ENCODE results near the gene LRCH4.

LRCH4 gene

GRCh38 chr7:100604976-100605911 lies 19.3 kb upstream of the LRCH4 start:
- peak; percentile 43 for DNase-seq

- peak; percentile 74 for DNase-seq
Measured at GRCh38 chr7:100604028-100604975, 18.4 kb upstream of the LRCH4 start.

GRCh38 chr7:100603726-100604027 lies 17.7 kb upstream of the LRCH4 start:
- DNase-seq, result no peak

GRCh38 chr7:100602889-100603725 lies 17.2 kb upstream of the LRCH4 start:
- no peak for DNase-seq

GRCh38 chr7:100600730-100601038 lies 14.8 kb upstream of the LRCH4 start:
- DNase-seq, result no peak

- DNase-seq, result no peak
Measured at GRCh38 chr7:100599911-100600729, 14.2 kb upstream of the LRCH4 start.

- no peak for DNase-seq
Measured at GRCh38 chr7:100598425-100598824, 12.5 kb upstream of the LRCH4 start.

- no peak for DNase-seq
Measured at GRCh38 chr7:100595188-100595587, 9.3 kb upstream of the LRCH4 start.

GRCh38 chr7:100591596-100591995 lies 5.7 kb upstream of the LRCH4 start:
- no peak for DNase-seq

GRCh38 chr7:100590077-100590737 lies 4.3 kb upstream of the LRCH4 start:
- DNase-seq, result no peak

GRCh38 chr7:100589341-100589947 lies 3.5 kb upstream of the LRCH4 start:
- DNase-seq, result no peak

GRCh38 chr7:100588438-100588837 lies 2.5 kb upstream of the LRCH4 start:
- no peak for DNase-seq

- peak; percentile 100 for DNase-seq
Measured at GRCh38 chr7:100586266-100587025, 517 bp upstream of the LRCH4 start, which contains the start of gene FBXO24. Gene FBXO24 (plus strand): TSS chr7:100586328. CDS start chr7:100586626, 298 bp downstream.

- DNase-seq, result no peak
Measured at GRCh38 chr7:100584683-100585510, 1.0 kb downstream of the LRCH4 start.

GRCh38 chr7:100584054-100584682 lies 1.8 kb downstream of the LRCH4 start:
- DNase-seq, result no peak

- peak; percentile 87 for DNase-seq
Measured at GRCh38 chr7:100583132-100584053, 2.5 kb downstream of the LRCH4 start.

- DNase-seq, result no peak
Measured at GRCh38 chr7:100582650-100583049, 3.3 kb downstream of the LRCH4 start.
